NT2/D1 (cell line): ENCODE measurements around the gene GRWD1.

Experiments used
- YY1 ChIP-seq: IDR thresholded peaks from 2 replicates; pipeline ENCODE4 v1.6.1; 2011; ENCODE audit not compliant: insufficient read length, insufficient read depth
- ZNF274 ChIP-seq: IDR thresholded peaks from 2 replicates; pipeline ENCODE4 v1.6.1; 2011; ENCODE audit warnings: mild to moderate bottlenecking, low read depth, low read length

DNA sequence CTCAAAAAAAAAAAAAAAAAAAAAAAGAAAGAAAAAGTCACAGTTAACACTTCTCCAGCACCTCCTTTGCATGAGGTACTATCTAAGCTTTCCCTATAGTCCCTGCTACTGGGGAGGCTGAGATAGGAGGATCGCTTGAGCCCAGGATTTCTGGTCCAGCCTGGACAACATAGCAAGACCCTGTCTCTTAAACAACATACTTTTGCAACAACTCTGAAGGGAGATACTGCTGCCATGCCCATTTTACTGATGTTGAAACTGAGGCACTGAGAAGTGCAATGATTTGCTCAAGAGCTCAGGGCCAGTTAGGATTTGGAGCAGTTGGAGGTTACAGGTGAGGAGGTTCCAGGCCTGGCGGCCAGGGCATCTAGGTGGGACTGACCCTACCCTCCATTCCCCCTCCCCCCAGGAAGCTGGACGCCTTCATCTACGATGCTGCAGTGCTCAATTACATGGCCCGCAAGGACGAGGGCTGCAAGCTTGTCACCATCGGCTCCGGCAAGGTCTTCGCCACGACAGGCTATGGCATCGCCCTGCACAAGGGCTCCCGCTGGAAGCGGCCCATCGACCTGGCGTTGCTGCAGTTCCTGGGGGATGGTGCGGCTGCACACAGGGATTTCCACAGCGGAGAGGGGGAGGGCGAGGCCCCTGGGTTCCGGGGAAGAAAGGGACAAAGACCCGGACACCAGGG, 4.3 kb upstream of the GRWD1 start:
- TF ChIP-seq ZNF274 (no peak), YY1 (no peak)
